ENCODE measurements around the gene COL27A1. TPM values are rescaled to one million over a fixed set of nuclear protein-coding genes. Genes with fewer than 3 reads are reported as not detected.
"Not testable (repeated sequence)": the region's sequence is repeated elsewhere in the genome, so short reads cannot be mapped to it uniquely, and the experiment has no call there.

COL27A1 gene
- total and polyA plus RNA-seq, 12 donors: 3.1 to 35.8 (median 5.1) TPM

- TF ChIP-seq CTCF (IDR thresholded peaks at IDR 0.05): no peak
- ATAC-seq: peak in 4 of 8 donors; percentile 27 to 79 (median 52)
- 25 to 33% methylated on average over 1 of the region's 1 CpG for WGBS, 2 donors
- Histone ChIP-seq H3K4me3 (no peak overlapping the region), H3K27ac (no peak overlapping the region), H3K27me3 (peaks cover 0 to 7% (median 0%) of the 10 kb centered on the region in 7 donors), H3K36me3 (no peaks in the 10 kb centered on the region), H3K9me3 (peaks cover 0 to 10% (median 0%) of the 10 kb centered on the region in 11 donors), H3K4me1 (peaks cover 0 to 14% (median 8%) of the 10 kb centered on the region in 9 donors)
- no peak for DNase-seq
- intact Hi-C loops (cut with DNase I): no loop called here
Observed at GRCh38 chr9:114124138-114124537, 31.2 kb upstream of the COL27A1 start.

DNA sequence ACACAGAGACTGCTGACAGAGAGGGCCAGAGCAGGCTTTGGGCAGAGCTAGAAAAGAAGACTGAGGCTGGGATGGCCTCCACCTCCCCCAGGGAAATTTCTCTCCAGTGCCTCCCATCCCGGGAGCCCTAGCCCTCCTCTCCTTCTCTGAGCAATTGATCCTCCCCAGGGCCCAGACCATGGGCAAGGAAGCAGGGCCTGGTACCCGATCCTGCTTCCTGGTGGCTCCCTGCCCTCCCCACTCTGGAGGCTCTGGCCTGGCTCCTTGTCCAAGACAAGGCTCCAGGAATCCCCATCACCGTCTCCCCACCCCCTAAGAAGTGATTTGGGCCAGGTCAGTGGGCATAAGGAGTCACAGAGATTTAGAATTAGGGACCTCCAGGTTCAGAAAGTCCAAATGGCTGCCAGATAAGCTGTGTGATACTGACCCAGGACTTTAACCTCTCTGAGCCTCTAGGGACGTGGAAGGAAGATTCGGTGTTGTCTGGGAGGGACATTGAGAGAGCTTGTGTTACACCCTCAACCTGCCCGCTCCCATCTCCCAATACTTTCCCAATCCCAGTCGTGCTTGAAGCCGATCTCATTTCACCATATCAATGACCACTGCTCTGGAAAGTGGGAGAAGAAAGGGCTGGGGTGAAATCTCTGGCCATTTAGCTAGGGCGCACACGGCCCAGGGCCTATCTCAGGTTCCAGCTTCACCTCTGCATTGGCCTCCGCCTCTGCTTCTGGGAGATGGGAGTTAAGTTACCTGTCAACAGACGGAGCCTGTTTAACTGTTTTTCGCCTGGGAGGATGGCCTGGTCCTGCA, 30.5 kb upstream of the COL27A1 start:
- ATAC-seq (peak in 1 of 8 donors; percentile 18), DNase-seq (no peak)
- Histone ChIP-seq H3K36me3 (no peaks in the 10 kb centered on the region), H3K9me3 (peaks cover 0 to 10% (median 0%) of the 10 kb centered on the region in 11 donors), H3K4me3 (no peak overlapping the region), H3K27me3 (peaks cover 0 to 7% (median 0%) of the 10 kb centered on the region in 7 donors), H3K27ac (no peak overlapping the region), H3K4me1 (peaks cover 0 to 14% (median 8%) of the 10 kb centered on the region in 9 donors)
- 84 to 86% methylated on average over 13 of the region's 13 CpGs for WGBS, 2 donors
- no peak for TF ChIP-seq CTCF (IDR thresholded peaks at IDR 0.05)
- intact Hi-C loops (cut with DNase I): no loop called here

DNA sequence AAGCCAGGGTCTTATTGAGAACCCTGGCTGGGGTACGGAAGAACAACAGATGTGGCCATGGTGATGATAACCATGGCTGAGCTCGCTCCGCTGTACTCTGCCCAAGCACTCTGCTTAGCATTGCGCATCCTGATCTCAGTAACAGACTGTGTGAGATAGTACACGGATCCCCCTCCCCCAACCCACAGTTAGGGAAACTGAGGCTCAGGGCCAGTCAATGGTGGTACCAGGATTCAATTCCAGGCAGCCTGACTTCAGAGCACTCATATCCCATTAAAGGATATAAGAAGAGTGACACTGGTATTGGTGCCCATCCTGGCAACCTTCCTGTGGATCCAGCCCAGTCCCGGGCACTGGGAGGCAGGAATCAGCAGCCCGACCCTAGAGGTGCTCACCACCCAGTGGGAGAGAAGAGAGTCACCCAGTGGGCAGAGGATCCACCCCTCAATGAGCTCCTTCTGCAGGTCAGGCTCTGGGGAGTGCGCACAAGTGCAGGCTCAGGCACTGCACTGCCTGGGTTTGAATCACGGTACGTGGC, 29.8 kb upstream of the COL27A1 start:
- Histone ChIP-seq H3K27me3 (peaks cover 0 to 7% (median 0%) of the 10 kb centered on the region in 7 donors), H3K36me3 (no peaks in the 10 kb centered on the region), H3K27ac (no peak overlapping the region), H3K9me3 (peaks cover 0 to 10% (median 0%) of the 10 kb centered on the region in 11 donors), H3K4me3 (no peak overlapping the region), H3K4me1 (peaks cover 0 to 20% (median 12%) of the 10 kb centered on the region in 9 donors)
- intact Hi-C loops (cut with DNase I): no loop called here
- DNase-seq: no peak
- 70 to 86% methylated on average over 10 of the region's 10 CpGs for WGBS, 2 donors
- no peak for ATAC-seq
- no peak for TF ChIP-seq CTCF (IDR thresholded peaks at IDR 0.05)

- Histone ChIP-seq H3K4me3 (no peak overlapping the region), H3K36me3 (no peaks in the 10 kb centered on the region), H3K4me1 (peaks cover 0 to 29% (median 19%) of the 10 kb centered on the region in 9 donors), H3K27ac (no peak overlapping the region), H3K9me3 (peaks cover 0 to 10% (median 0%) of the 10 kb centered on the region in 11 donors), H3K27me3 (peaks cover 0 to 7% (median 0%) of the 10 kb centered on the region in 7 donors)
- TF ChIP-seq CTCF (IDR thresholded peaks at IDR 0.05): no peak
- no peak for DNase-seq
- 73 to 75% methylated on average over 13 of the region's 13 CpGs for WGBS, 2 donors
- intact Hi-C loops (cut with DNase I): no loop called here
- ATAC-seq: no peak
Observed at GRCh38 chr9:114126247-114127060, 28.9 kb upstream of the COL27A1 start.

GRCh38 chr9:114128759-114129158, 26.6 kb upstream of the COL27A1 start:
- H3K27ac ChIP-seq; ATAC-seq; intact Hi-C loops (cut with DNase I); DNase-seq; H3K27me3 ChIP-seq; H3K36me3 ChIP-seq; H3K4me3 ChIP-seq: not testable (repeated sequence)
- WGBS, 2 donors: 90 to 93% methylated on average over 3 of the region's 3 CpGs
- Histone ChIP-seq H3K4me1 (peaks cover 0 to 38% (median 28%) of the 10 kb centered on the region in 9 donors), H3K9me3 (peaks cover 0 to 10% (median 0%) of the 10 kb centered on the region in 11 donors)

Data from heart right ventricle (tissue), 16 donors.